Neural progenitor cell (in vitro differentiated cells): ENCODE measurements around the gene TM9SF3. TPM values are rescaled to one million over a fixed set of nuclear protein-coding genes. Genes with fewer than 3 reads are reported as not detected.
"Not testable (repeated sequence)": the region's sequence is repeated elsewhere in the genome, so short reads cannot be mapped to it uniquely, and the experiment has no call there.

Source experiments
- DNase-seq: peaks from one replicate; pipeline ENCODE4 v3.0.0-alpha.2; 2016; ENCODE audit warnings: low spot score
- H2AFZ ChIP-seq: fragments of 200-600 bp; sonication (generic); replicated peaks from 2 replicates; pipeline ENCODE4 v1.6.1; 2016; ENCODE audit warnings: antibody characterized with exemption
- H3F3A ChIP-seq: fragments of 200-600 bp; sonication (generic); 2 replicates; pipeline ENCODE4 v1.6.1; 2016; ENCODE audit warnings: antibody characterized with exemption, low read depth
- H3K27ac ChIP-seq: fragments of 200-600 bp; sonication (generic); 2 replicates; pipeline ENCODE4 v1.5.1; 2016; ENCODE audit warnings: mild to moderate bottlenecking
- H3K27me3 ChIP-seq: fragments of 200-600 bp; sonication (generic); 2 replicates; pipeline ENCODE4 v1.6.1; 2016; ENCODE audit warnings: mild to moderate bottlenecking, moderate library complexity
- H3K36me3 ChIP-seq: fragments of 200-600 bp; sonication (generic); 2 replicates; pipeline ENCODE4 v1.5.1; 2016
- H3K4me1 ChIP-seq: fragments of 200-600 bp; sonication (generic); 2 replicates; pipeline ENCODE4 v1.6.1; 2016; ENCODE audit warnings: mixed run types
- H3K4me2 ChIP-seq: fragments of 200-600 bp; sonication (generic); 2 replicates; pipeline ENCODE4 v1.6.1; 2016
- H3K4me3 ChIP-seq: fragments of 200-600 bp; sonication (generic); 2 replicates; pipeline ENCODE4 v1.5.1; 2016
- H3K79me2 ChIP-seq: fragments of 200-600 bp; sonication (generic); 2 replicates; pipeline ENCODE4 v1.6.1; 2016; ENCODE audit warnings: low read depth
- H3K9ac ChIP-seq: fragments of 200-600 bp; sonication (generic); 2 replicates; pipeline ENCODE4 v1.6.1; 2016
- H3K9me3 ChIP-seq: fragments of 200-600 bp; sonication (generic); 2 replicates; pipeline ENCODE4 v1.5.1; 2016; ENCODE audit warnings: low read depth
- H4K20me1 ChIP-seq: fragments of 200-600 bp; sonication (generic); 2 replicates; pipeline ENCODE4 v1.6.1; 2016; ENCODE audit warnings: low read depth
- H3K27ac Mint-ChIP-seq: 3 replicates; pipeline ENCODE4 v1.8.0; 2021; ENCODE audit warnings: mixed read lengths
- H3K27me3 Mint-ChIP-seq: 2 replicates; pipeline ENCODE4 v1.8.0; 2022; ENCODE audit warnings: low read depth, mild to moderate bottlenecking, inconsistent platforms, moderate library complexity, mixed read lengths; ENCODE audit not compliant: insufficient read depth
- H3K36me3 Mint-ChIP-seq: 3 replicates; pipeline ENCODE4 v1.8.0; 2021; ENCODE audit warnings: mixed read lengths
- H3K4me1 Mint-ChIP-seq: 3 replicates; pipeline ENCODE4 v1.8.0; 2021; ENCODE audit warnings: mixed read lengths
- H3K4me3 Mint-ChIP-seq: 3 replicates; pipeline ENCODE4 v1.8.0; 2021; ENCODE audit warnings: mild to moderate bottlenecking, moderate library complexity, mixed read lengths
- H3K9me3 Mint-ChIP-seq: 3 replicates; pipeline ENCODE4 v1.8.0; 2020; ENCODE audit warnings: mixed read lengths
- CTCF ChIP-seq: fragments of 200-600 bp; sonication (generic); IDR thresholded peaks from 2 replicates; pipeline ENCODE4 v1.5.1; 2017; ENCODE audit warnings: antibody characterized with exemption, mild to moderate bottlenecking
- EZH2 ChIP-seq: fragments of 200-600 bp; sonication (generic); IDR thresholded peaks from 2 replicates; pipeline ENCODE4 v1.6.1; 2017; ENCODE audit warnings: antibody characterized with exemption, mild to moderate bottlenecking, moderate library complexity
- EZH2phosphoT487 ChIP-seq: fragments of 200-600 bp; sonication (generic); IDR thresholded peaks from 2 replicates; pipeline ENCODE4 v1.6.1; 2017; ENCODE audit warnings: antibody characterized with exemption
- total RNA-seq: library from RNA; depleted of rRNA; stranded (reverse); fragments of >200 nt; gene quantifications from 2 replicates; pipeline ENCODE4 v1.2.3, GENCODE V29; 2015; ENCODE audit warnings: low replicate concordance

TM9SF3 gene
- total RNA-seq, 1 donor from 2014 or later: 122 TPM

GRCh38 chr10:96555330-96555729 is 31.5 kb downstream of the TM9SF3 start:
- Histone ChIP-seq H3K4me1 (peaks cover 12% of the 10 kb centered on the region), H4K20me1 (peaks cover 45% of the 10 kb centered on the region), H3K4me3 (no peak overlapping the region), H3K9me3 (no peaks in the 10 kb centered on the region), H3F3A (peaks cover 7% of the 10 kb centered on the region), H3K27me3 (no peaks in the 10 kb centered on the region), H3K79me2 (peaks cover 24% of the 10 kb centered on the region), H2AFZ (no peak overlapping the region), H3K4me2 (no peak overlapping the region), H3K9ac (no peak overlapping the region), H3K36me3 (peaks cover 13% of the 10 kb centered on the region), H3K27ac (no peak overlapping the region)
- H3K27ac Mint-ChIP-seq: no peak overlapping the region
- H3K27me3 Mint-ChIP-seq: no peaks in the 10 kb centered on the region
- peaks cover 14% of the 10 kb centered on the region for H3K36me3 Mint-ChIP-seq
- H3K4me1 Mint-ChIP-seq: no peaks in the 10 kb centered on the region
- TF ChIP-seq EZH2 (no peak), CTCF (no peak), EZH2phosphoT487 (no peak)
- no peak for DNase-seq
- no peaks in the 10 kb centered on the region for H3K9me3 Mint-ChIP-seq
- no peak overlapping the region for H3K4me3 Mint-ChIP-seq

GRCh38 chr10:96548589-96548988 is 38.2 kb downstream of the TM9SF3 start:
- H3K27me3 Mint-ChIP-seq: no peaks in the 10 kb centered on the region

GRCh38 chr10:96545558-96545957 is 41.3 kb downstream of the TM9SF3 start:
- not testable (repeated sequence) for H3K27me3 Mint-ChIP-seq, H3F3A ChIP-seq, DNase-seq, H3K4me1 ChIP-seq, H3K4me2 ChIP-seq, H3K9ac ChIP-seq, H3K9me3 Mint-ChIP-seq, H2AFZ ChIP-seq, H3K27me3 ChIP-seq, H3K4me3 Mint-ChIP-seq, H3K27ac Mint-ChIP-seq, H4K20me1 ChIP-seq, H3K9me3 ChIP-seq, H3K27ac ChIP-seq, H3K4me3 ChIP-seq, H3K36me3 ChIP-seq, H3K4me1 Mint-ChIP-seq, H3K79me2 ChIP-seq
- H3K36me3 Mint-ChIP-seq: peaks cover 28% of the 10 kb centered on the region

More at GRCh38 chr10:96548589-96548988, 38.2 kb downstream of the TM9SF3 start:
- Mint-ChIP-seq H3K4me1 (no peaks in the 10 kb centered on the region), H3K9me3 (no peaks in the 10 kb centered on the region), H3K4me3 (no peak overlapping the region), H3K27ac (no peak overlapping the region), H3K36me3 (peaks cover 25% of the 10 kb centered on the region)
- Histone ChIP-seq H4K20me1 (peaks cover 5% of the 10 kb centered on the region), H3K4me2 (no peak overlapping the region), H3K4me3 (no peak overlapping the region), H3F3A (no peaks in the 10 kb centered on the region), H3K4me1 (no peaks in the 10 kb centered on the region), H3K9ac (no peak overlapping the region), H3K79me2 (peaks cover under 1% of the 10 kb centered on the region), H2AFZ (no peak overlapping the region), H3K27ac (no peak overlapping the region), H3K9me3 (no peaks in the 10 kb centered on the region), H3K36me3 (peaks cover 17% of the 10 kb centered on the region), H3K27me3 (no peaks in the 10 kb centered on the region)
- DNase-seq: no peak
- TF ChIP-seq CTCF (no peak), EZH2phosphoT487 (no peak), EZH2 (no peak)

GRCh38 chr10:96541921-96542320 is 44.9 kb downstream of the TM9SF3 start:
- Histone ChIP-seq H3F3A (no peaks in the 10 kb centered on the region), H3K4me3 (no peak overlapping the region), H3K27me3 (no peaks in the 10 kb centered on the region), H3K9ac (no peak overlapping the region), H3K27ac (no peak overlapping the region), H3K79me2 (peaks cover 6% of the 10 kb centered on the region), H4K20me1 (no peaks in the 10 kb centered on the region), H2AFZ (no peak overlapping the region), H3K4me1 (no peaks in the 10 kb centered on the region), H3K9me3 (no peaks in the 10 kb centered on the region), H3K36me3 (peaks cover 20% of the 10 kb centered on the region), H3K4me2 (no peak overlapping the region)
- H3K36me3 Mint-ChIP-seq: peaks cover 45% of the 10 kb centered on the region
- no peaks in the 10 kb centered on the region for H3K27me3 Mint-ChIP-seq
- DNase-seq: no peak
- TF ChIP-seq CTCF (no peak), EZH2phosphoT487 (no peak), EZH2 (no peak)
- no peak overlapping the region for H3K27ac Mint-ChIP-seq
- H3K4me1 Mint-ChIP-seq: no peaks in the 10 kb centered on the region
- no peaks in the 10 kb centered on the region for H3K9me3 Mint-ChIP-seq
- H3K4me3 Mint-ChIP-seq: no peak overlapping the region
